ENCODE measurements around the gene GPR4. TPM values are rescaled to one million over a fixed set of nuclear protein-coding genes. Genes with fewer than 3 reads are reported as not detected.

Gene GPR4
- total and polyA plus RNA-seq, 2 of the 4 experiments (the other 2 are of a cell fraction), result 0.02 TPM; not detected in 1

- Histone ChIP-seq H4K91ac (ENCODE audit: insufficient read depth, low read depth, low read length) (no peak overlapping the region), H3K14ac (replicated peaks; ENCODE audit: low read depth, low read length) (no peak overlapping the region), H3K23ac (ENCODE audit: low read depth, low read length) (no peak overlapping the region), H3K18ac (ENCODE audit: low read depth, low read length) (no peak overlapping the region), H3K36me3 (ENCODE audit: control insufficient read depth, insufficient read depth, low read length) (peaks cover 2% of the 10 kb centered on the region; the same call in 1 of the 2 replicates), H2BK120ac (ENCODE audit: low read depth, low read length) (no peak overlapping the region), H2AFZ (replicated peaks; ENCODE audit: low read length, poor library complexity) (no peak overlapping the region), H3K27ac (ENCODE audit: insufficient read depth, low read length) (no peak overlapping the region), H3K27me3 (ENCODE audit: control insufficient read depth, insufficient read depth, low read length) (no peaks in the 10 kb centered on the region), H2AK9ac (replicated peaks; ENCODE audit: low read depth, low read length, poor library complexity) (no peak overlapping the region), H2BK20ac (ENCODE audit: low read depth, low read length) (no peak overlapping the region), H3K9me1 (ENCODE audit: insufficient read depth, low read length) (peaks cover 7% of the 10 kb centered on the region; the same call in 1 of the 2 replicates), H2AK5ac (ENCODE audit: low read depth, low read length) (no peak overlapping the region), H3K9me3 (ENCODE audit: control insufficient read depth, insufficient read depth, low read length) (no peaks in the 10 kb centered on the region), H4K5ac (ENCODE audit: low read depth, low read length) (no peak overlapping the region), H3K79me1 (ENCODE audit: low read depth in 1 of 2, low read length in 2 of 2) (peaks cover 14 to 39% of the 10 kb centered on the region in 2 experiments), H4K8ac (ENCODE audit: low read depth in 2 of 2, low read length in 2 of 2) (no peak overlapping the region), H3K56ac (ENCODE audit: extremely low read depth, insufficient read depth, low read length) (no peak overlapping the region), H2BK15ac (ENCODE audit: low read depth, low read length) (no peak overlapping the region), H3K4ac (ENCODE audit: low read depth, low read length) (no peak overlapping the region), H3K4me1 (ENCODE audit: control insufficient read depth, insufficient read depth, low read length) (peaks cover 15% of the 10 kb centered on the region), H3K9ac (ENCODE audit: low read depth, low read length) (no peak overlapping the region), H3K4me3 (ENCODE audit: insufficient read depth, low read depth, low read length) (no peak overlapping the region), H3K4me2 (ENCODE audit: low read depth, low read length) (no peak overlapping the region), H2BK5ac (ENCODE audit: low read depth, low read length, poor library complexity, severe bottlenecking) (no peak overlapping the region), H4K20me1 (ENCODE audit: insufficient read depth, low read length) (no peaks in the 10 kb centered on the region)
- in situ Hi-C loops (cut with MboI; ENCODE audit: low sequenced_read_pairs) (no loop called here), intact Hi-C loops (cut with micrococcal nuclease) (no loop called here), dilution Hi-C loops (cut with HindIII; ENCODE audit: low sequenced_read_pairs, unreplicated experiment) (no loop called here)
- no peak for DNase-seq
- ChIA-PET CTCF (interaction anchor here (1.0 kb wide), 1 partner anchor 41 kb away, joined by 4 read pairs; no protein-coding TSS in a partner anchor), POLR2A (ENCODE audit: unreplicated experiment) (no interaction called here)
- TF ChIP-seq USF2 (IDR thresholded peaks at IDR 0.05; ENCODE audit: low read depth, low read length), result no peak
- TF ChIP-seq POLR2A (IDR thresholded peaks at IDR 0.05; ENCODE audit: low read depth, low read length), result no peak
- TF ChIP-seq CEBPB (IDR thresholded peaks at IDR 0.05; ENCODE audit: low read depth, low read length), result no peak
- TF ChIP-seq RFX5 (IDR thresholded peaks at IDR 0.05; ENCODE audit: low read depth, low read length), result no peak
- TF ChIP-seq ELK1 (IDR thresholded peaks at IDR 0.05; ENCODE audit: borderline replicate concordance, low read depth, low read length), result no peak
- TF ChIP-seq NFE2L2 (IDR thresholded peaks at IDR 0.05; ENCODE audit: low read depth, low read length), result no peak
- TF ChIP-seq RCOR1 (IDR thresholded peaks at IDR 0.05; ENCODE audit: insufficient replicate concordance, low read length), result no peak
- no peak for TF ChIP-seq CTCF (conservative IDR thresholded peaks at IDR 0.05; ENCODE audit: low read depth, low read length)
- TF ChIP-seq MAZ (IDR thresholded peaks at IDR 0.05; ENCODE audit: borderline replicate concordance, low read depth, low read length), result no peak
- TF ChIP-seq CHD1 (IDR thresholded peaks at IDR 0.05; ENCODE audit: low read depth, low read length), result no peak
- TF ChIP-seq MXI1 (IDR thresholded peaks at IDR 0.05; ENCODE audit: borderline replicate concordance, low read depth, low read length), result no peak
- no peak for TF ChIP-seq FOS (IDR thresholded peaks at IDR 0.05; ENCODE audit: low read depth, low read length)
- no peak for TF ChIP-seq MAFK (IDR thresholded peaks at IDR 0.05; ENCODE audit: low read depth, low read length)
- no peak for TF ChIP-seq RAD21 (IDR thresholded peaks at IDR 0.05; ENCODE audit: low read length)
- BruUV-seq (replicated peaks), result no TSS peak
- no peak for ATAC-seq (ENCODE audit: low read depth)
- no CpG with 5 or more reads among the region's 1 CpG for WGBS, 2 experiments (ENCODE audit: extremely low coverage in 2 of 2, insufficient read length in 1 of 2)
These were observed 34.3 kb upstream of the GPR4 start for GRCh38 chr19:45636275-45636674.
